COLO829 (cell line): ENCODE data around the gene KCTD13.
"Not testable (repeated sequence)": the region's sequence is repeated elsewhere in the genome, so short reads cannot be mapped to it uniquely, and the experiment has no call there.

Experiments
- DNase-seq: peaks from one replicate; pipeline ENCODE4 v3.0.0; 2012; ENCODE audit warnings: low spot score

Gene KCTD13

DNA sequence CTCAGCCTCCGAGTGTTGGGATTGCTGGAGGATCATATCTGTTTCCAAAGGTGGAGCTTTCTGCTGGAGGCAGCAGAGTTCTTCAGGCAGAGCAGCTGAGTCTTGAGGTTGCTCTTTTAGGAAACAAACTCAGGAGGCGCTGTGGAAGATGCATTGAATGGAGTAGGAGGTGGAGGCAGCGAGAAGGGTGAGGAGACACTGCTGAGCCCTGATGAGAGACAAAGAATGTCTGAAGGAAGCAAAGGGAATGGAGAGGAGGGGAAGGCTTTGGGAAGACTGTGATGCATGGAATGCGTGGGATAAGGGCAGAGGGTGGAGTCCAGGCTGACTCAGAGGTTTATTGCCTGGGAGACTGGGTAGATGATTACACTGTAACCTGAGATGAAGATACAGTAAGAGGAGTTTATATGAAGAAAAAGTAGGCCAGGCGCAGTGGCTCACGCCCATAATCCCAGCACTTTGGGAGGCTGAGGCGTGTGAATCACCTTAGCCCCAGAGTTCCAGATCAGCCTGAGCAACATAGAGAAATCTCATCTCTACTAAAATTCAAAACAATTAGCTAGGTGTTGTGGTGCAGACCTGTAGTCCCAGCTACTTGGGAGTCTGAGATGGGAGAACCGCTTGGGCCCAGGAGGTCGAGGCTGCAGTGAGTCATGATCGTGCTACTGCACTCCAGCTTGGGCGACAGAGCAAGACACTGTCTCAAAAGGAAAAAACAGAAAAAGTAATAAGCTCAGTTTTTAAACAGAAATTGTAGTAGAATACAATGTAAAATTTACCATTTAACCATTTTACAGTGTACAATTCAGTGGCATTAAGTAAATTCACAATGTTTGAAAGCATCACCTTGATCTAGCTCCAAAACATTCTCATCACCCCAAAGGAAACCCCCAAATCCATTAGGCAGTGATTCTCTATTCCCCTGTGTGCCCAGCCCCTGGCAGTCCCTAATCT lies 18.1 kb upstream of the KCTD13 start:
- DNase-seq: peak; percentile 91

DNA sequence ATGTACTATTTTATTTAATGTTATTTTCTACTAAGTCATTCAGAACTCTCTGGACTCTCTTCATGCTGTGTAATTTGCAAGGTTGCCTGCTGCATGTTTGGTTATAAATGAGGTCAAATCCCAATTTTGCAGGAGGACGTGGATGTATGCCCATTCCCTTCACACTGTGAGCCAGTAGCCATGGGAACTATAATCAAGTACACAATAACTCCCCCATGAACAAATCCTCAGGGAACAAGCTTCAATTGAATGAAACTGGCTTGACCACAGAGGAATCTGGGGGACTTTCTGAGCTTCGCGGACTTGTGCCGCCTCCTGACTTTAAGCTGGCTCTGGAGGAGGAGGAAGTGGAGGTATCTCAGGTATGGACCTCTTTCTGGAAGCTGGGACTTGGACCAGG lies 14.6 kb upstream of the KCTD13 start:
- no peak for DNase-seq

DNA sequence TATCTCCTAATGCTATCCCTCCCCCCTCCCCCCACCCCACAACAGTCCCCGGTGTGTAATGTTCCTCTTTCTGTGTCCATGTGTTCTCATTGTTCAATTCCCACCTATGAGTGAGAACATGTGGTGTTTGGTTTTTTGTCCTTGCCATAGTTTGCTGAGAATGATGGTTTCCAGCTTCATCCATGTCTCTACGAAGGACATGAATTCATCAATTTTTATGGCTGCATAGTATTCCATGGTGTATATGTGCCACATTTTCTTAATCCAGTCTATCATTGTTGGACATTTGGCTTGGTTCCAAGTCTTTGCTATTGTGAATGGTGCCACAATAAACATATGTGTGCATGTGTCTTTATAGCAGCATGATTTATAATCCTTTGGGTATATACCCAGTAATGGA lies 5.7 kb upstream of the KCTD13 start:
- DNase-seq: not testable (repeated sequence)

- DNase-seq: no peak
Observed at GRCh38 chr16:29927070-29927905, 1.3 kb upstream of the KCTD13 start.

DNA sequence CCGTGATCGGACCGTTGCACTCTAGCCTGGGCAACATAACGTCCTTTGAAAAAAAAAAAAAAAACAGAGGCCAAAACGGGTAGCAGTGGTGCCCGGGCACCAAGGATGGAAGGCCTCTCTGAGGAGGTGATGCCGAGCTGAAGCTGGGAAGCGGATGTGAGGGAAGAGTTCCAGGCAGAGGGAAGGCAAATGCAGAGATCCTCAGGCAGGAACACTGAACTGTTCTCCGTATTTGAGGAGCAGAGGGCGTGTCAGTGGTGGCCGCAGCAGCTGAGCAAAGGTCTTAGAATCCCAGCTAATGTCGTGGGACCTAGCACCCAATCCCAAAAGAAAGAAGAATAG lies 656 bp upstream of the KCTD13 start:
- DNase-seq: no peak

- DNase-seq: no peak
Observed at GRCh38 chr16:29925105-29925756, 795 bp downstream of the KCTD13 start.

DNA sequence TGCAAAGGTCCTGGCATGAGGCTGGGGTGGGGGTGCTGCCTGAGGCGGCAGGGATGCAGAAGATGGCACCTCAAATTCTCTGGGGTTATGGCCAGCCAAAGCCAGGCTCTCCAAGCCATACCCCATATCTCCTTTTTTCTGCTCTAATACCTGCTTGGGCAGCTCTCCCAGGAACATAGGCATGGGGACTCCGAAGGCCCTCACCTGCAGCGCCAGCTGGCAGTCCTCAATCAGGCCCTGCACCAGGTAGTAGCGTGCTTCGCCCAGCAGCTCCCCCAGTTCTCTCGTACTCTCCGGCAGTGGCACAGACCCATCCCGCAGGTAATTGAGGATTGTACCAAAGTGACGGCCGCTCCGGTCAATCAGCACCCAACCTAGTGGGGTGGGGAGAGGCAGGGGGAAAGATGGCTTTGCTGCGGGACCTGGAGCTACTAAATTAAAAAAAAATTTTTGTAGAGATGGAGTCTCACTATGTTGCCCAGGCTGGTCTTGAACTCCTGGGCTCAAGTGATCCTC lies 3.0 kb downstream of the KCTD13 start:
- DNase-seq: no peak

GRCh38 chr16:29922326-29922725 lies 3.7 kb downstream of the KCTD13 start:
- no peak for DNase-seq

GRCh38 chr16:29921034-29921385 lies 5.0 kb downstream of the KCTD13 start:
- DNase-seq: no peak

GRCh38 chr16:29920288-29921033 lies 5.6 kb downstream of the KCTD13 start:
- DNase-seq: no peak

DNA sequence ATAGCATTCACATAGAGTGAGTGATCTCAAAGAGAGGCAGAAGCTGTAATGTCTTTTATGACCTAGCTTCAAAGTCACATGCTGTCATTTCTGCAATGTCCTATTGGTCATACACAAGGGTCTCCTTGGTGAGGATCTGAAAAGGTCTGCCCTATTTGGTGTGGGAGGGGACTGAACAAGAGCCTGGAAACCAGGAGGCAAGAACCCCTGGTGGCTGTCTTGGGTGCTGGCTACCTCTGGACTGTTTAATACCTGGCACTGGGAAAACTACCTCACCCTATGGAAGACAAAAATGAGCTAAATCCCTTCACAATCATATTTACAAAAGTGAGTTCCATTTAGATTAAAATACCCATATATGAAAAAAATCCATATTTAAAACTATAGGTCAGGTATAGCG lies 9.0 kb downstream of the KCTD13 start:
- no peak for DNase-seq

- peak; percentile 89 for DNase-seq
Observed at GRCh38 chr16:29915590-29916247, 10.3 kb downstream of the KCTD13 start.

- no peak for DNase-seq
Observed at GRCh38 chr16:29913514-29913913, 12.5 kb downstream of the KCTD13 start.

- no peak for DNase-seq
Observed at GRCh38 chr16:29912087-29912486, 13.9 kb downstream of the KCTD13 start.

DNA sequence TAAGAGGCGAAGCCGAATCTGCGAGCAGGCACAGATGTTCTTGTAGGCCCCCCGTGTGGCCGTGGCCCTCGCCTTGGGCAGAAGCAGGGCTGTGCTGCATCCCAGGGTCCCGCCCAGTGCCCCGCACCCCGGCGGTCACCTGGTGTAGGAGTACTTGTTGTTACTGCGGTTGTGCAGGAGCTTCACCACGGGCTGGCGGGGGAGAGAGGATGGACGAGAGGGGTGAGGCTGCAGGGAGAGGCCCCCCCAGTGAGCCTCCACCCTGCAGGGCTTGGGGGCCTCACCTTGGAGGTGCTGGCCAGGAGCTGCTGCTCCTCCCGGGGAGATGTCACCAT lies 14.4 kb downstream of the KCTD13 start:
- no peak for DNase-seq

GRCh38 chr16:29910819-29911675 lies 15.0 kb downstream of the KCTD13 start:
- DNase-seq: no peak

DNA sequence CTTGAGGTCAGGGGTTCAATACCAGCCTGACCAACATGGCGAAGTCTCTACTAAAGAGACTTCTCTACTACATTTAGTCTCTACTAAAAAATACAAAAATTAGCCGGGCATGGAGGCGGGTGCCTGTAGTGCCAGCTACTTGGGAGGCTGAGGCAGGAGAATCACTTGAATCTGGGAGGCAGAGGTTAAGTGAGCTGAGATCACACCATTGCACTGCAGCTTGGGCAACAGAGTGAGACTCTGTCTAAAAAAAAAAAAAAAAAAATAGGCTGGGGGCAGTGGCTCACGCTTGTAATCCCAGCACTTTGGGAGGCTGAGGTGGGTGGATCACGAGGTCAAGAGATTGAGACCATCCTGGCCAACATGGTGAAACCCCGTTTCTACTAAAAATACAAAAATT lies 16.2 kb downstream of the KCTD13 start:
- DNase-seq: not testable (repeated sequence)

- no peak for DNase-seq
Observed at GRCh38 chr16:29909391-29909790, 16.6 kb downstream of the KCTD13 start.

DNA sequence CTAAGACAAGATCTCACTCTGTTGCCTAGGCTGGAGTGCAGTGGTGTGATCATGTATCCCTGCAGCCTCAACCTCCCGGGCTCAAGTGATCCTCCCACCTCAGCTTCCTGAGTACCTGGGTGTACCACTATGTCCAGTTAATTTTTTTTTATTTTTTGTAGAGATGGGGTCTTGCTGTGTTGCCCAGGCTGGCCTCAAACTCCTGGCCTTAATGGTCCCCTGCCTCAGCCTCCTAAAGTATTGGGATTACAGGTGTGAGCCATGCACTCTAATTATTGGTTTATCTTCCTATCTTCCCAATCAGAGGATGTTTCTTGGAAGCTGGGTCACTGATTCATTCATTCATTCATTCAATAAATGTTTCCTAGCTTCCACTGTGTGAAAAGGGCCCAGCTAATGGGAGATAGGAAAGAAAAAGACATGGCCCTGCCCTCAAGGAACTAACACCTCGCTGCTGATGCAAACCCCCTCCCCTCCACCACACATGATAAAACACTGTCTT lies 17.3 kb downstream of the KCTD13 start:
- no peak for DNase-seq

GRCh38 chr16:29907973-29908372 lies 18.1 kb downstream of the KCTD13 start:
- no peak for DNase-seq
